Measurements from ENCODE around the gene DLGAP3. TPM values are rescaled to one million over a fixed set of nuclear protein-coding genes. Genes with fewer than 3 reads are reported as not detected.

Gene DLGAP3
- total and polyA plus RNA-seq, 4 donors, result 0.05 to 0.19 (median 0.08) TPM

- Histone ChIP-seq H3K36me3 (ENCODE audit: control insufficient read depth in 4 of 4, insufficient read depth in 3 of 4, low read depth in 1 of 4, low read length in 3 of 4) (no peaks in the 10 kb centered on the region), H3K9me3 (ENCODE audit: control insufficient read depth in 4 of 4, low read length in 3 of 4) (no peaks in the 10 kb centered on the region), H3K9ac (ENCODE audit: low read depth in 1 of 2, low read length in 2 of 2) (no peak overlapping the region), H3K4me3 (ENCODE audit: low read depth in 1 of 3, low read length in 3 of 3) (no peak overlapping the region), H3K27ac (ENCODE audit: low read depth in 1 of 2, low read length in 2 of 2) (no peak overlapping the region), H3K4me1 (ENCODE audit: control insufficient read depth in 4 of 4, insufficient read depth in 4 of 4, low read length in 3 of 4) (peaks cover 7 to 14% (median 10%) of the 10 kb centered on the region in 4 donors), H3K27me3 (ENCODE audit: control insufficient read depth in 4 of 4, insufficient read depth in 4 of 4, low read length in 3 of 4) (peaks cover 0 to 33% (median 5%) of the 10 kb centered on the region in 4 donors)
- no peak for DNase-seq (ENCODE audit: low spot score)
- WGBS, result 73% methylated on average over 2 of the region's 2 CpGs
- TF ChIP-seq, protein P1, sequence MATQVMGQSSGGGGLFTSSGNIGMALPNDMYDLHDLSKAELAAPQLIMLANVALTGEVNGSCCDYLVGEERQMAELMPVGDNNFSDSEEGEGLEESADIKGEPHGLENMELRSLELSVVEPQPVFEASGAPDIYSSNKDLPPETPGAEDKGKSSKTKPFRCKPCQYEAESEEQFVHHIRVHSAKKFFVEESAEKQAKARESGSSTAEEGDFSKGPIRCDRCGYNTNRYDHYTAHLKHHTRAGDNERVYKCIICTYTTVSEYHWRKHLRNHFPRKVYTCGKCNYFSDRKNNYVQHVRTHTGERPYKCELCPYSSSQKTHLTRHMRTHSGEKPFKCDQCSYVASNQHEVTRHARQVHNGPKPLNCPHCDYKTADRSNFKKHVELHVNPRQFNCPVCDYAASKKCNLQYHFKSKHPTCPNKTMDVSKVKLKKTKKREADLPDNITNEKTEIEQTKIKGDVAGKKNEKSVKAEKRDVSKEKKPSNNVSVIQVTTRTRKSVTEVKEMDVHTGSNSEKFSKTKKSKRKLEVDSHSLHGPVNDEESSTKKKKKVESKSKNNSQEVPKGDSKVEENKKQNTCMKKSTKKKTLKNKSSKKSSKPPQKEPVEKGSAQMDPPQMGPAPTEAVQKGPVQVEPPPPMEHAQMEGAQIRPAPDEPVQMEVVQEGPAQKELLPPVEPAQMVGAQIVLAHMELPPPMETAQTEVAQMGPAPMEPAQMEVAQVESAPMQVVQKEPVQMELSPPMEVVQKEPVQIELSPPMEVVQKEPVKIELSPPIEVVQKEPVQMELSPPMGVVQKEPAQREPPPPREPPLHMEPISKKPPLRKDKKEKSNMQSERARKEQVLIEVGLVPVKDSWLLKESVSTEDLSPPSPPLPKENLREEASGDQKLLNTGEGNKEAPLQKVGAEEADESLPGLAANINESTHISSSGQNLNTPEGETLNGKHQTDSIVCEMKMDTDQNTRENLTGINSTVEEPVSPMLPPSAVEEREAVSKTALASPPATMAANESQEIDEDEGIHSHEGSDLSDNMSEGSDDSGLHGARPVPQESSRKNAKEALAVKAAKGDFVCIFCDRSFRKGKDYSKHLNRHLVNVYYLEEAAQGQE (IDR thresholded peaks at IDR 0.05), result no peak
These were observed 3.7 kb downstream of the DLGAP3 start for GRCh38 chr1:34925730-34926129.

DNA sequence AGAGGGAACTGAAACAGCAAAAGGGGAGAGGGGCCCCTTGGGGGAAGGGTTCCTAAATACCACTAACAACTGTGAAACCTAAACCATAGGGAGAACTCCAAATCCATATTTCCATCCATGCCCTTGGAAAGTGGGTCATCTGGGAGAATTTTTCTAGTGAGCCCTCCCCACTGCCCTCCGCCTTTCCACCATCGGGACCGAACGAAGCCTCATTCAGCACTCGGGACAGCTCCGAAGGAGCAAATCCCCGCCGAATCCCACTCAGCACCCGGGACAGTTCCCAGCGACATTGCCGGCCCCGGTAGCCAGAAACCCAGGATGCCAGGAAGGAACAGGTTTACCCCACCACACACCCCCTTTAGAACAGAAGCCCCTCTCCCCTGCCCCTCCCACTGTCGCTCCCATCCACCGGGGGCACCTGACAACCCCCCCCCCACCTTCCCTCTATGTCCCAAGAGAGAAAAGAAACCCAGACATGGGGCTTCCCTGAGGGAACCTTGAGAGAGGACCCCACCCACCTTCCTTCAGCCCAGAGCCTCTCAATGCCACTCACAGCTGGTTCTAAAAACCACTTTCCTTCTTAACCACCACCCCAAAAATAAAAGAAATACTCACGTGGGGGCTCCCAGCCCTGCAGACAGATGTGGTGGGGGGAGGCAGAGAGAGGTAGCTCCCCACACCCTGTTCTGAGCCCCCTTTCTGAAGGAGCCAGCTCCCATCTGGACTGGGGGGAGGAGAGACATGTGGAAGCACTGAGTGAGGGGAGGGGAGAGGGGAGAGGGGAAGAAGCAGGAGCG lies 4.5 kb downstream of the DLGAP3 start:
- 4% methylated on average over 16 of the region's 16 CpGs for WGBS
- peaks cover 4 to 12% (median 9%) of the 10 kb centered on the region in 4 donors for H3K4me1 ChIP-seq (ENCODE audit: control insufficient read depth in 4 of 4, insufficient read depth in 4 of 4, low read length in 3 of 4)
- H3K27me3 ChIP-seq (ENCODE audit: control insufficient read depth in 4 of 4, insufficient read depth in 4 of 4, low read length in 3 of 4), result peaks cover 0 to 33% (median 3%) of the 10 kb centered on the region in 4 donors

More for the DNA sequence above, 4.5 kb downstream of the DLGAP3 start:
- peak; percentile 71 for DNase-seq (ENCODE audit: low spot score)
- no peak overlapping the region for H3K27ac ChIP-seq (ENCODE audit: low read depth in 1 of 2, low read length in 2 of 2)
- H3K4me3 ChIP-seq (ENCODE audit: low read depth in 1 of 3, low read length in 3 of 3), result no peak overlapping the region
- TF ChIP-seq HNF4A (conservative IDR thresholded peaks at IDR 0.05) (no peak), NR2F2 (IDR thresholded peaks at IDR 0.05) (no peak), EGR1 (IDR thresholded peaks at IDR 0.05; ENCODE audit: low read depth in 2 of 2) (no peak), GABPA (IDR thresholded peaks at IDR 0.05 in 1 of 2, conservative IDR thresholded peaks at IDR 0.05 in 1 of 2) (no peak), YY1 (IDR thresholded peaks at IDR 0.05) (no peak), HNF4G (IDR thresholded peaks at IDR 0.05) (no peak), ATF3 (IDR thresholded peaks at IDR 0.05) (no peak)
- TF ChIP-seq, protein P1 (IDR thresholded peaks at IDR 0.05), result peak; percentile 99
- TF ChIP-seq, protein P2, sequence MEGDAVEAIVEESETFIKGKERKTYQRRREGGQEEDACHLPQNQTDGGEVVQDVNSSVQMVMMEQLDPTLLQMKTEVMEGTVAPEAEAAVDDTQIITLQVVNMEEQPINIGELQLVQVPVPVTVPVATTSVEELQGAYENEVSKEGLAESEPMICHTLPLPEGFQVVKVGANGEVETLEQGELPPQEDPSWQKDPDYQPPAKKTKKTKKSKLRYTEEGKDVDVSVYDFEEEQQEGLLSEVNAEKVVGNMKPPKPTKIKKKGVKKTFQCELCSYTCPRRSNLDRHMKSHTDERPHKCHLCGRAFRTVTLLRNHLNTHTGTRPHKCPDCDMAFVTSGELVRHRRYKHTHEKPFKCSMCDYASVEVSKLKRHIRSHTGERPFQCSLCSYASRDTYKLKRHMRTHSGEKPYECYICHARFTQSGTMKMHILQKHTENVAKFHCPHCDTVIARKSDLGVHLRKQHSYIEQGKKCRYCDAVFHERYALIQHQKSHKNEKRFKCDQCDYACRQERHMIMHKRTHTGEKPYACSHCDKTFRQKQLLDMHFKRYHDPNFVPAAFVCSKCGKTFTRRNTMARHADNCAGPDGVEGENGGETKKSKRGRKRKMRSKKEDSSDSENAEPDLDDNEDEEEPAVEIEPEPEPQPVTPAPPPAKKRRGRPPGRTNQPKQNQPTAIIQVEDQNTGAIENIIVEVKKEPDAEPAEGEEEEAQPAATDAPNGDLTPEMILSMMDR (IDR thresholded peaks at IDR 0.05; ENCODE audit: low read depth, low read length, missing input control), result no peak
- no peak overlapping the region for H3K9ac ChIP-seq (ENCODE audit: low read depth in 1 of 2, low read length in 2 of 2)
- H3K9me3 ChIP-seq (ENCODE audit: control insufficient read depth in 4 of 4, low read length in 3 of 4), result no peaks in the 10 kb centered on the region
- no peaks in the 10 kb centered on the region for H3K36me3 ChIP-seq (ENCODE audit: control insufficient read depth in 4 of 4, insufficient read depth in 3 of 4, low read depth in 1 of 4, low read length in 3 of 4)

Data from liver (tissue), 9 donors.